Fibroblast of lung (primary cell): ENCODE results near the gene TRAF5. TPM values are rescaled to one million over a fixed set of nuclear protein-coding genes. Genes with fewer than 3 reads are reported as not detected.

Experiments
- DNase-seq, 2 donors: peaks; one replicate each; pipeline versions ENCODE4 v3.0.0 to v3.0.0-alpha.2; 2010; ENCODE audit warnings: low read depth in 2 of 2
- H2AFZ ChIP-seq: 2 replicates; pipeline ENCODE4 v1.5.1; 2012; ENCODE audit warnings: low read length, control low read depth, inconsistent platforms
- H3K27ac ChIP-seq: 2 replicates; pipeline ENCODE4 v1.5.1; 2011; ENCODE audit warnings: low read length, control low read depth; ENCODE audit not compliant: insufficient read depth
- H3K27me3 ChIP-seq: 2 replicates; pipeline ENCODE4 v1.5.1; 2011; ENCODE audit warnings: mild to moderate bottlenecking, low read length; ENCODE audit not compliant: control insufficient read depth, insufficient read depth
- H3K36me3 ChIP-seq: 2 replicates; pipeline ENCODE4 v1.5.1; 2011; ENCODE audit warnings: low read length; ENCODE audit not compliant: control insufficient read depth, insufficient read depth
- H3K4me1 ChIP-seq: 2 replicates; pipeline ENCODE4 v1.5.1; 2011; ENCODE audit warnings: low read length; ENCODE audit not compliant: control insufficient read depth, insufficient read depth; ENCODE audit errors: extremely low read depth
- H3K4me2 ChIP-seq: 2 replicates; pipeline ENCODE4 v1.5.1; 2011; ENCODE audit warnings: low read length, control low read depth; ENCODE audit not compliant: insufficient read depth; ENCODE audit errors: extremely low read depth
- H3K4me3 ChIP-seq, 4 experiments: fragments of 200-600 bp in 1 of 4; sonication (generic) in 1 of 4; replicated peaks in 1 of 4; 2 replicates each; pipeline ENCODE4 v1.5.1; 2011 to 2016; ENCODE audit warnings: low read length in 4 of 4, low read depth in 3 of 4, mild to moderate bottlenecking in 3 of 4, control low read depth in 2 of 4, inconsistent platforms in 1 of 4, mixed read lengths in 1 of 4; ENCODE audit not compliant: insufficient read depth in 1 of 4; ENCODE audit errors: control extremely low read depth in 1 of 4
- H3K79me2 ChIP-seq: 2 replicates; pipeline ENCODE4 v1.5.1; 2012; ENCODE audit warnings: mild to moderate bottlenecking, low read length, inconsistent platforms; ENCODE audit not compliant: control insufficient read depth, insufficient read depth
- H3K9ac ChIP-seq: 2 replicates; pipeline ENCODE4 v1.5.1; 2011; ENCODE audit warnings: mild to moderate bottlenecking, low read length, control low read depth; ENCODE audit not compliant: insufficient read depth
- H3K9me3 ChIP-seq: 2 replicates; pipeline ENCODE4 v1.5.1; 2012; ENCODE audit warnings: low read depth, low read length; ENCODE audit not compliant: control insufficient read depth, insufficient read depth
- H4K20me1 ChIP-seq: 2 replicates; pipeline ENCODE4 v1.5.1; 2011; ENCODE audit warnings: low read length; ENCODE audit not compliant: control insufficient read depth, insufficient read depth; ENCODE audit errors: extremely low read depth
- EZH2 ChIP-seq: IDR thresholded peaks from 2 replicates; pipeline ENCODE4 v1.5.1; 2012; ENCODE audit warnings: low read length, control low read depth, mild to moderate bottlenecking; ENCODE audit errors: missing control alignments
- polyA plus RNA-seq, 2 donors: library from polyadenylated mRNA; depleted of rRNA in 1 of 2; stranded (reverse) in 1 of 2; unstranded in 1 of 2; fragments of >200 nt; gene quantifications; 2 replicates each; pipeline ENCODE4 v1.2.1, GENCODE V29; 2011 to 2012; ENCODE audit warnings: missing spikeins in 1 of 2
- total RNA-seq: library from RNA; depleted of rRNA; stranded (reverse); fragments of >200 nt; gene quantifications from 2 replicates; pipeline ENCODE4 v1.2.1, GENCODE V29; 2014
- TF ChIP-seq, protein P1 (sequence below), 2 donors: IDR thresholded peaks in 1 of 2; conservative IDR thresholded peaks in 1 of 2; 1 replicate in 1 of 2; 2 replicates in 1 of 2; pipeline ENCODE4 v1.5.1; 2011 to 2012; ENCODE audit warnings: low read length in 2 of 2, control low read depth in 1 of 2, inconsistent platforms in 1 of 2, low read depth in 1 of 2, mild to moderate bottlenecking in 1 of 2

The TRAF5 gene
- total and polyA plus RNA-seq, 2 donors (not counting 1 experiment from before 2014, with no cell fraction given), result 13.5 to 20.9 TPM

DNA sequence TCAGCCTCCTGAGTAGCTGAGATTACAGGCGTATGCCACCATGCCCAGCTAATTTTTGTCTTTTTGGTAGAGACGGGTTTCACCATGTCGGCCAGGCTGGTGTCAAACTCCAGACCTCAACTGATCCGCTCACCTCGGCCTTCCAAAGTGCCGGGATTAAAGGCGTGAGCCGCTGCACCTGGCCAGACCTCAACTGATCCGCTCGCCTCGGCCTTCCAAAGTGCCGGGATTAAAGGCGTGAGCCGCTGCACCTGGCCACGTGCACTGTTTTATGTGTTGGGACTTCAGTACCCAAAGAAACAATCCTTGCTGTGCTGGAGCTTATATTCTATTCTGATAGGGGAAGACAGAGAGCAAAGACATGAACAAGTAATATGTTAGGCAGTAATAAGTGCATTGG lies 10.1 kb downstream of the TRAF5 start:
- H3K9ac ChIP-seq, result no peak overlapping the region
- H2AFZ ChIP-seq, result no peak overlapping the region
- DNase-seq, result no peak
- peaks cover 5% of the 10 kb centered on the region for H3K79me2 ChIP-seq
- no peaks in the 10 kb centered on the region for H3K9me3 ChIP-seq
- H3K27me3 ChIP-seq, result no peaks in the 10 kb centered on the region
- TF ChIP-seq EZH2, result no peak
- TF ChIP-seq, protein P1, sequence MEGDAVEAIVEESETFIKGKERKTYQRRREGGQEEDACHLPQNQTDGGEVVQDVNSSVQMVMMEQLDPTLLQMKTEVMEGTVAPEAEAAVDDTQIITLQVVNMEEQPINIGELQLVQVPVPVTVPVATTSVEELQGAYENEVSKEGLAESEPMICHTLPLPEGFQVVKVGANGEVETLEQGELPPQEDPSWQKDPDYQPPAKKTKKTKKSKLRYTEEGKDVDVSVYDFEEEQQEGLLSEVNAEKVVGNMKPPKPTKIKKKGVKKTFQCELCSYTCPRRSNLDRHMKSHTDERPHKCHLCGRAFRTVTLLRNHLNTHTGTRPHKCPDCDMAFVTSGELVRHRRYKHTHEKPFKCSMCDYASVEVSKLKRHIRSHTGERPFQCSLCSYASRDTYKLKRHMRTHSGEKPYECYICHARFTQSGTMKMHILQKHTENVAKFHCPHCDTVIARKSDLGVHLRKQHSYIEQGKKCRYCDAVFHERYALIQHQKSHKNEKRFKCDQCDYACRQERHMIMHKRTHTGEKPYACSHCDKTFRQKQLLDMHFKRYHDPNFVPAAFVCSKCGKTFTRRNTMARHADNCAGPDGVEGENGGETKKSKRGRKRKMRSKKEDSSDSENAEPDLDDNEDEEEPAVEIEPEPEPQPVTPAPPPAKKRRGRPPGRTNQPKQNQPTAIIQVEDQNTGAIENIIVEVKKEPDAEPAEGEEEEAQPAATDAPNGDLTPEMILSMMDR (conservative IDR thresholded peaks at IDR 0.05 in 1 of 2, IDR thresholded peaks at IDR 0.05 in 1 of 2; ENCODE audit: low read depth in 1 of 2, low read length in 2 of 2), result no peak
- H3K4me1 ChIP-seq, result peaks cover 4% of the 10 kb centered on the region
- no peak overlapping the region for H3K27ac ChIP-seq
- no peaks in the 10 kb centered on the region for H3K36me3 ChIP-seq
- no peak overlapping the region for H3K4me3 ChIP-seq
- no peak overlapping the region for H3K4me2 ChIP-seq
- no peaks in the 10 kb centered on the region for H4K20me1 ChIP-seq

DNA sequence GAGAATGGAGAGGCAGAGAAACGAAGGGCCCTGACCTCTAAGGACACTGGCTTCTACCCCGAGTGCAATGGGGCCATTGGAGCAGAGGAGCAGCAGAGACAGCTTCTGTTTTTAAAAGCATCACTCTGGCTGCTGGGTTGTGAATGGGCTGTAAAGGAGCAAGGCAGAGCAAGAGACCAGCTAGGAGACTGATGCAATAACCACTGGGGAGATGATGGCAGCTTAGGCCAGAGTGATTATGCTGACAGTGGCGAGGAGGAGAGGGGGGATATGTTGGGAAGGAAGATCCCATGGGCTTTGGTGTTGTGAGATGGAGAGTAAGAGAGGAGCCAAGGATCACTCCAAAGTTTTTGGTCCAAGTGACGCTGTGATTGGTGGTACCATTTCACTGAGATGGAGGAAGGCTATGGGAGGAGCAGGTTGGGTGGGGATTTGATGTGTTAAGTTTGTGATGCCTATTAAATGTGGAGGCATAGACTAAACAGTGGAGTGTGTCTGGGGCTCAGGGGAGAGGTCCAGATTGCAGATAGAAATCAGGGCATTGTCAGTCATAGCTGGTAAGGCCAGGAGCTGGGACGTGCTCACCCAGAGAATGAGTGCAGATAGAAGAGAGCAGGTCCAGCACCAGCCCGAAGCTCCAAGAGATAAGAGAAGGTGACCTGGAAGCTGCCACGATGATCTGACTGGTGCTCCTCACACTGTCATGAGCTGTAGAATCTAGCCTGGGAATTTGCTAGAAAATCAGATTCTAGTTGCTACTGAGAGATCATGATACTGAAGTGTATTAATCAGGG lies 11.0 kb downstream of the TRAF5 start:
- Histone ChIP-seq H3K27me3 (no peaks in the 10 kb centered on the region), H2AFZ (no peak overlapping the region), H3K36me3 (no peaks in the 10 kb centered on the region), H4K20me1 (no peaks in the 10 kb centered on the region), H3K79me2 (peaks cover 1% of the 10 kb centered on the region), H3K4me3 (no peak overlapping the region), H3K4me2 (no peak overlapping the region), H3K4me1 (no peaks in the 10 kb centered on the region), H3K9ac (no peak overlapping the region), H3K27ac (no peak overlapping the region), H3K9me3 (no peaks in the 10 kb centered on the region)
- DNase-seq, result no peak
- TF ChIP-seq EZH2, result no peak
- TF ChIP-seq, protein P1 (conservative IDR thresholded peaks at IDR 0.05 in 1 of 2, IDR thresholded peaks at IDR 0.05 in 1 of 2; ENCODE audit: low read depth in 1 of 2, low read length in 2 of 2), result no peak

DNA sequence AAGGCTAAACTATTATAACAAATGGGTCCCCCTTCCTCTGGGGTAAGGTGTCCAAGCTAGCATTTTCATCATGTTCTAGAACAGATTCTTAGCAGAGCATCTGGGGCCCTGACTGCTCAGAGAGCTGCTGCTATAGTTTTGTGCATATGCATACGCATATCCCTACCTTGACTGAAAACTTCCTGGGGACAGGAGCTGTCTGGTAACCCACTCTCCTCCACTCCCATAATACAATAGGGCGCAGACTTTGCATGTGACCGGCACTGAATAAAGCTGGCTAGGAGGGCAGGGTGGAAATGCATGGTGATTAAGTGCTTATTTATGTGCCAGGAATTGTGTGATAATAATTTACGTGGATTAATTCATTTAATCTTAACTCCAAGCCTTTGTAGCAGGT lies 11.6 kb downstream of the TRAF5 start:
- Histone ChIP-seq H3K9ac (no peak overlapping the region), H3K9me3 (no peaks in the 10 kb centered on the region), H2AFZ (no peak overlapping the region), H3K4me1 (no peaks in the 10 kb centered on the region), H3K4me2 (no peak overlapping the region), H3K27ac (no peak overlapping the region), H3K36me3 (no peaks in the 10 kb centered on the region), H3K27me3 (no peaks in the 10 kb centered on the region), H3K4me3 (no peak overlapping the region), H3K79me2 (peaks cover 1% of the 10 kb centered on the region), H4K20me1 (no peaks in the 10 kb centered on the region)
- TF ChIP-seq, protein P1 (conservative IDR thresholded peaks at IDR 0.05 in 1 of 2, IDR thresholded peaks at IDR 0.05 in 1 of 2; ENCODE audit: low read depth in 1 of 2, low read length in 2 of 2), result no peak
- no peak for TF ChIP-seq EZH2
- no peak for DNase-seq
